ENCODE results near the gene CLDN20. TPM values are rescaled to one million over a fixed set of nuclear protein-coding genes. Genes with fewer than 3 reads are reported as not detected.

The CLDN20 gene
- polyA plus RNA-seq, 1 experiment: not detected

- Histone ChIP-seq H3K27me3 (ENCODE audit: control insufficient read depth, insufficient read depth, low read length) (no peaks in the 10 kb centered on the region), H3K4me3 (ENCODE audit: low read depth, low read length) (no peak overlapping the region), H3K36me3 (ENCODE audit: control insufficient read depth, insufficient read depth, low read length) (no peaks in the 10 kb centered on the region)
- ChIA-PET POLR2A (interaction anchor here (0.6 kb wide), 1 partner anchor 806 kb away, joined by 18 read pairs; the partner anchor contains the start of gene CNKSR3), CTCF (interaction anchor here (0.8 to 3.2 kb wide), 9 partner anchors 12 to 448 kb away, joined by 3 to 14 read pairs (median 6); no protein-coding TSS in a partner anchor)
- no peak for DNase-seq (ENCODE audit: low read depth)
- TF ChIP-seq CTCF (IDR thresholded peaks at IDR 0.05; ENCODE audit: insufficient read depth, low read depth, low read length): no peak
Measured at GRCh38 chr6:155316419-155316818, 52.6 kb downstream of the CLDN20 start.

GRCh38 chr6:155317186-155317585 is 53.4 kb downstream of the CLDN20 start:
- CTCF ChIA-PET: interaction anchor here (0.6 to 3.2 kb wide), 13 partner anchors 10 to 449 kb away, joined by 3 to 11 read pairs (median 4); no protein-coding TSS in a partner anchor
- no peak overlapping the region for H3K4me3 ChIP-seq (ENCODE audit: low read depth, low read length)
- 0 out of 2 replicates have a peak, but pooled peaks have one; percentile 20 for TF ChIP-seq CTCF (IDR thresholded peaks at IDR 0.05; ENCODE audit: insufficient read depth, low read depth, low read length)
- no peak for DNase-seq (ENCODE audit: low read depth)
- H3K36me3 ChIP-seq (ENCODE audit: control insufficient read depth, insufficient read depth, low read length): no peaks in the 10 kb centered on the region
- POLR2A ChIA-PET: interaction anchor here (0.6 kb wide), 1 partner anchor 807 kb away, joined by 18 read pairs; the partner anchor contains the start of gene CNKSR3
- no peaks in the 10 kb centered on the region for H3K27me3 ChIP-seq (ENCODE audit: control insufficient read depth, insufficient read depth, low read length)

- ChIA-PET CTCF (interaction anchor here (0.9 to 2.2 kb wide), 2 partner anchors 14 to 142 kb away, joined by 3 to 6 read pairs; no protein-coding TSS in a partner anchor), POLR2A (no interaction called here)
- no peak for DNase-seq (ENCODE audit: low read depth)
- Histone ChIP-seq H3K4me3 (ENCODE audit: low read depth, low read length) (no peak overlapping the region), H3K27me3 (ENCODE audit: control insufficient read depth, insufficient read depth, low read length) (no peaks in the 10 kb centered on the region), H3K36me3 (ENCODE audit: control insufficient read depth, insufficient read depth, low read length) (no peaks in the 10 kb centered on the region)
- no peak for TF ChIP-seq CTCF (IDR thresholded peaks at IDR 0.05; ENCODE audit: insufficient read depth, low read depth, low read length)
Measured at GRCh38 chr6:155319902-155320301, 56.1 kb downstream of the CLDN20 start.

- Histone ChIP-seq H3K4me3 (ENCODE audit: low read depth, low read length) (no peak overlapping the region), H3K27me3 (ENCODE audit: control insufficient read depth, insufficient read depth, low read length) (no peaks in the 10 kb centered on the region), H3K36me3 (ENCODE audit: control insufficient read depth, insufficient read depth, low read length) (no peaks in the 10 kb centered on the region)
- no peak for TF ChIP-seq CTCF (IDR thresholded peaks at IDR 0.05; ENCODE audit: insufficient read depth, low read depth, low read length)
- POLR2A ChIA-PET: no interaction called here
- CTCF ChIA-PET: interaction anchor here (9.1 kb wide), 1 partner anchor 173 kb away, joined by 75 read pairs; no protein-coding TSS in a partner anchor
- DNase-seq (ENCODE audit: low read depth): no peak
Measured at GRCh38 chr6:155324172-155324571, 60.4 kb downstream of the CLDN20 start.

GRCh38 chr6:155324993-155325392 is 61.2 kb downstream of the CLDN20 start:
- POLR2A ChIA-PET: no interaction called here
- H3K4me3 ChIP-seq (ENCODE audit: low read depth, low read length): no peak overlapping the region
- no peak for DNase-seq (ENCODE audit: low read depth)
- no peaks in the 10 kb centered on the region for H3K36me3 ChIP-seq (ENCODE audit: control insufficient read depth, insufficient read depth, low read length)
- CTCF ChIA-PET: interaction anchor here (9.1 kb wide), 1 partner anchor 172 kb away, joined by 75 read pairs; no protein-coding TSS in a partner anchor
- TF ChIP-seq CTCF (IDR thresholded peaks at IDR 0.05; ENCODE audit: insufficient read depth, low read depth, low read length): no peak
- H3K27me3 ChIP-seq (ENCODE audit: control insufficient read depth, insufficient read depth, low read length): no peaks in the 10 kb centered on the region

Measured in BJ (cell line).